SK-N-SH (cell line): Measurements from ENCODE around the gene CASP8AP2. TPM values are rescaled to one million over a fixed set of nuclear protein-coding genes. Genes with fewer than 3 reads are reported as not detected.
A peak's percentile ranks its signal among the peaks of the same experiment; 100 is the strongest.

ENCODE experiments used
- CTCF ChIA-PET: fragments of 300-600, 350-600 bp; formaldehyde crosslinking; extraction: SDS; loops from one replicate; lab custom pipeline; 2021; lab: Yijun Ruan, JAX
- POLR2A ChIA-PET: fragments of 350-600 bp; sonication (Branson Sonifier 250); formaldehyde crosslinking; extraction: SDS; loops from one replicate; lab custom pipeline; 2020; ENCODE audit warnings: antibody characterized with exemption, inconsistent platforms; lab: Yijun Ruan, JAX
- DNase-seq: peaks from one replicate; pipeline ENCODE4 v3.0.0; 2012
- H2AFZ ChIP-seq: fragments of 200-600 bp; sonication (generic); 2 replicates; pipeline ENCODE4 v1.8.1; 2016; ENCODE audit warnings: antibody characterized with exemption, mild to moderate bottlenecking, low read depth
- H3F3A ChIP-seq: fragments of 200-600 bp; sonication (generic); replicated peaks from 2 replicates; pipeline ENCODE3; 2016; ENCODE audit warnings: antibody characterized with exemption, mild to moderate bottlenecking; ENCODE audit not compliant: insufficient read depth
- H3K27ac ChIP-seq, 2 experiments: fragments of 200-500 bp in 1 of 2; fragments of 200-600 bp in 1 of 2; sonication (Bioruptor generic) in 1 of 2; sonication (generic), shearing (Covaris generic) in 1 of 2; 2 replicates each; pipeline versions ENCODE4 v1.5.1 to v1.6.1; 2014 to 2016; ENCODE audit warnings: low read depth in 2 of 2, inconsistent platforms in 1 of 2, low read length in 1 of 2, mild to moderate bottlenecking in 1 of 2, mixed read lengths in 1 of 2
- H3K27me3 ChIP-seq: fragments of 200-600 bp; sonication (generic), shearing (Covaris generic); 2 replicates; pipeline ENCODE4 v1.6.1; 2016; ENCODE audit warnings: mixed run types; ENCODE audit not compliant: insufficient read depth
- H3K36me3 ChIP-seq, 2 experiments: fragments of 200-500 bp in 1 of 2; fragments of 200-600 bp in 1 of 2; sonication (Bioruptor generic) in 1 of 2; sonication (generic) in 1 of 2; replicated peaks in 1 of 2; 2 replicates each; pipeline versions ENCODE3 to v1.5.1; 2014 to 2016; ENCODE audit warnings: low read length in 1 of 2, mild to moderate bottlenecking in 1 of 2; ENCODE audit not compliant: insufficient read depth in 2 of 2, control insufficient read depth in 1 of 2
- H3K4me1 ChIP-seq, 2 experiments: fragments of 200-500 bp in 1 of 2; fragments of 200-600 bp in 1 of 2; sonication (Bioruptor generic) in 1 of 2; sonication (generic), shearing (Covaris generic) in 1 of 2; 2 replicates each; pipeline versions ENCODE4 v1.5.1 to v1.6.1; 2014 to 2016; ENCODE audit warnings: low read depth in 1 of 2, low read length in 1 of 2, mixed run types in 1 of 2; ENCODE audit not compliant: insufficient read depth in 2 of 2, control insufficient read depth in 1 of 2
- H3K4me2 ChIP-seq: fragments of 200-600 bp; sonication (generic), shearing (Covaris generic); 2 replicates; pipeline ENCODE4 v1.6.1; 2017; ENCODE audit warnings: mixed run types
- H3K4me3 ChIP-seq, 2 experiments: fragments of 200-500 bp in 1 of 2; fragments of 200-600 bp in 1 of 2; sonication (Bioruptor generic) in 1 of 2; sonication (generic), shearing (Covaris generic) in 1 of 2; 2 replicates each; pipeline versions ENCODE4 v1.5.1 to v1.8.1; 2014 to 2016; ENCODE audit warnings: low read depth in 2 of 2, inconsistent platforms in 1 of 2, low read length in 1 of 2, mild to moderate bottlenecking in 1 of 2, mixed read lengths in 1 of 2, moderate library complexity in 1 of 2
- H3K79me2 ChIP-seq: fragments of 200-600 bp; sonication (generic); 2 replicates; pipeline ENCODE4 v1.8.1; 2017; ENCODE audit warnings: mild to moderate bottlenecking; ENCODE audit not compliant: insufficient read depth
- H3K9ac ChIP-seq: fragments of 200-600 bp; sonication (generic); 2 replicates; pipeline ENCODE4 v1.6.1; 2017; ENCODE audit warnings: mixed run types
- H3K9me2 ChIP-seq: fragments of 200-600 bp; sonication (generic); 2 replicates; pipeline ENCODE4 v1.6.1; 2017; ENCODE audit warnings: mixed run types
- H3K9me3 ChIP-seq: fragments of 200-600 bp; sonication (generic); 2 replicates; pipeline ENCODE4 v1.6.1; 2017; ENCODE audit warnings: mixed run types, mild to moderate bottlenecking, moderate library complexity
- H4K20me1 ChIP-seq: fragments of 200-600 bp; sonication (generic); 2 replicates; pipeline ENCODE4 v1.6.1; 2017; ENCODE audit warnings: mild to moderate bottlenecking, mixed run types; ENCODE audit not compliant: insufficient read depth
- CHD2 ChIP-seq: fragments of 150-350 bp; IDR thresholded peaks from 2 replicates; pipeline ENCODE4 v1.6.1; 2018; ENCODE audit warnings: low read length; ENCODE audit not compliant: partially characterized antibody
- CTCF ChIP-seq: fragments of 200-600 bp; sonication (generic); IDR thresholded peaks from 2 replicates; pipeline ENCODE4 v1.6.1; 2017; ENCODE audit warnings: antibody characterized with exemption, mild to moderate bottlenecking, moderate library complexity
- GABPA ChIP-seq: IDR thresholded peaks from 2 replicates; pipeline ENCODE4 v1.4.0; 2012; ENCODE audit warnings: low read depth, mild to moderate bottlenecking
- GATA2 ChIP-seq: sonication (generic); formaldehyde crosslinking; IDR thresholded peaks from 2 replicates; pipeline ENCODE4 v1.5.0; 2020; ENCODE audit warnings: mild to moderate bottlenecking, missing genetic modification reagents
- IRF3 ChIP-seq: fragments of 150-350 bp; IDR thresholded peaks from 2 replicates; pipeline ENCODE4 v1.6.1; 2016; ENCODE audit warnings: mild to moderate bottlenecking, low read depth, low read length
- JUND ChIP-seq: IDR thresholded peaks from 2 replicates; pipeline ENCODE4 v1.4.0; 2012
- MAX ChIP-seq: IDR thresholded peaks from 2 replicates; pipeline ENCODE4 v1.4.0; 2012; ENCODE audit warnings: low read depth
- MEF2A ChIP-seq: IDR thresholded peaks from 2 replicates; pipeline ENCODE4 v1.4.0; 2012; ENCODE audit warnings: low read depth, borderline replicate concordance
- NFIC ChIP-seq: IDR thresholded peaks from 2 replicates; pipeline ENCODE4 v1.4.0; 2012; ENCODE audit warnings: borderline replicate concordance
- NRF1 ChIP-seq: IDR thresholded peaks from 2 replicates; pipeline ENCODE4 v1.6.1; 2012; ENCODE audit warnings: low read depth, mild to moderate bottlenecking, low read length
- PBX3 ChIP-seq: IDR thresholded peaks from 2 replicates; pipeline ENCODE4; 2012
- RCOR1 ChIP-seq: fragments of 150-350 bp; IDR thresholded peaks from 2 replicates; pipeline ENCODE4 v1.6.1; 2017; ENCODE audit warnings: antibody characterized with exemption, low read length
- REST ChIP-seq: IDR thresholded peaks from 2 replicates; pipeline ENCODE4 v1.6.1; 2012; ENCODE audit warnings: mild to moderate bottlenecking, low read depth, low read length, moderate library complexity
- RFX5 ChIP-seq: IDR thresholded peaks from 2 replicates; pipeline ENCODE4 v1.6.1; 2012; ENCODE audit warnings: mild to moderate bottlenecking, improper control_type of control experiment, low read length
- RXRA ChIP-seq: IDR thresholded peaks from 2 replicates; pipeline ENCODE4 v1.4.0; 2012; ENCODE audit warnings: low read depth, mild to moderate bottlenecking, borderline replicate concordance
- USF1 ChIP-seq: IDR thresholded peaks from 2 replicates; pipeline ENCODE4 v1.4.0; 2012; ENCODE audit warnings: low read depth, borderline replicate concordance
- WGBS: methylation state at CpG from one replicate; pipeline ENCODE4 v1.1.6; 2017; ENCODE audit warnings: low lambda C conversion rate; 5-methylcytosine and 5-hydroxymethylcytosine counted together
- polyA plus RNA-seq, 3 experiments: library from polyadenylated mRNA; depleted of rRNA; stranded (reverse); fragments of >200 nt; gene quantifications; 2 replicates each; pipeline ENCODE4 v1.2.3, GENCODE V29; 2012

CASP8AP2 gene
- polyA plus RNA-seq, 1 of the 3 experiments (the other 2 are of a cell fraction) = 2.8 TPM

- CTCF ChIA-PET = no interaction called here
- WGBS = 82% methylated on average over 3 of the region's 3 CpGs
- Histone ChIP-seq H4K20me1 (0 out of 2 replicates have a peak, but pooled peaks cover 8% of the 10 kb centered on the region), H3K27ac (no peak overlapping the region), H3K9ac (no peak overlapping the region), H3K4me3 (0 out of 4 replicates have a peak overlapping the region, but pooled peaks of 1 of the 2 experiments have one; percentile 12), H3K79me2 (peaks cover 70% of the 10 kb centered on the region), H3K36me3 (no peaks in the 10 kb centered on the region), H3K27me3 (no peaks in the 10 kb centered on the region)
- POLR2A ChIA-PET = no interaction called here
- TF ChIP-seq REST = no peak
- TF ChIP-seq NRF1 = no peak
- TF ChIP-seq RXRA = no peak
- no peak for TF ChIP-seq RFX5
- TF ChIP-seq CHD2 = no peak
- TF ChIP-seq JUND = no peak
- TF ChIP-seq PBX3 = no peak
- TF ChIP-seq USF1 = no peak
- TF ChIP-seq IRF3 = no peak
- TF ChIP-seq CTCF = no peak
- no peak for TF ChIP-seq GATA2 (CRISPR knock-in tag)
- no peak for TF ChIP-seq MAX
- no peak for TF ChIP-seq MEF2A
- TF ChIP-seq NFIC = no peak
- TF ChIP-seq GABPA = no peak
- no peak for TF ChIP-seq RCOR1
- TF ChIP-seq, all 33 proteins: peak for 0
- Histone ChIP-seq H3K9me2 (no peaks in the 10 kb centered on the region), H3K4me1 (peaks cover 0 to 7% of the 10 kb centered on the region in 2 experiments; a peak in 1 of 4 replicates), H3F3A (no peaks in the 10 kb centered on the region), H2AFZ (no peak overlapping the region), H3K9me3 (no peaks in the 10 kb centered on the region), H3K4me2 (peak overlapping the region; percentile 92; the same call in 1 of the 2 replicates)
- no peak for DNase-seq
Observed at GRCh38 chr6:89817481-89817880, 12.2 kb upstream of the CASP8AP2 start.
